ENCODE data around the gene IGFBP6. TPM values are rescaled to one million over a fixed set of nuclear protein-coding genes. Genes with fewer than 3 reads are reported as not detected.

The IGFBP6 gene
- total and polyA plus RNA-seq, 8 donors: 2.2 to 32.8 (median 14.6) TPM

Small RNAs within 50 kb of the gene (microRNA-seq; reads per million reads assigned to microRNA genes)
- 0 to 0.39 reads per million in 2 donors for gene MIR6757

Other genes with a start within 250 kb of the IGFBP6 start
- under 1 TPM in 2 of 6 donors, not detected in 4; 0.35 to 0.56 TPM for gene KRT78, start 248.7 kb upstream of the IGFBP6 start, total RNA-seq
- 1 to 10 TPM in 1 of 2 donors, under 1 TPM in 1; 0.27 to 1.1 TPM for gene KRT78, start 248.7 kb upstream of the IGFBP6 start, polyA plus RNA-seq
- 100 to 1,000 TPM; 317 to 789 (median 496) TPM for gene KRT8, start 192.6 kb upstream of the IGFBP6 start, total RNA-seq
- gene KRT8, start 192.6 kb upstream of the IGFBP6 start, polyA plus RNA-seq: 100 to 1,000 TPM; 698 to 759 TPM
- gene KRT18, start 148.5 kb upstream of the IGFBP6 start, total RNA-seq: 100 to 1,000 TPM; 309 to 595 (median 384) TPM
- 100 to 1,000 TPM; 526 to 610 TPM for gene KRT18, start 148.5 kb upstream of the IGFBP6 start, polyA plus RNA-seq
- gene EIF4B, start 91.2 kb upstream of the IGFBP6 start, total RNA-seq: 100 to 1,000 TPM; 343 to 522 (median 446) TPM
- 10 to 100 TPM; 72.8 to 88.6 TPM for gene EIF4B, start 91.2 kb upstream of the IGFBP6 start, polyA plus RNA-seq
- 10 to 100 TPM; 22.7 to 52.6 (median 28.2) TPM for gene TNS2, start 47.6 kb upstream of the IGFBP6 start, total RNA-seq
- 100 to 1,000 TPM; 135 to 183 TPM for gene TNS2, start 47.6 kb upstream of the IGFBP6 start, polyA plus RNA-seq
- 10 to 100 TPM; 37.1 to 47.2 (median 40.1) TPM for gene SPRYD3, start 18.3 kb upstream of the IGFBP6 start, total RNA-seq
- 10 to 100 TPM; 25.7 to 36.1 TPM for gene SPRYD3, start 18.3 kb upstream of the IGFBP6 start, polyA plus RNA-seq
- under 1 TPM in 2 of 6 donors, not detected in 4; 0.09 to 0.18 TPM for gene SOAT2, start 5.8 kb downstream of the IGFBP6 start, total RNA-seq
- under 1 TPM; 0.15 to 0.54 TPM for gene SOAT2, start 5.8 kb downstream of the IGFBP6 start, polyA plus RNA-seq
- gene ZNF740, start 83.1 kb downstream of the IGFBP6 start, total RNA-seq: 10 to 100 TPM; 13.3 to 33.1 (median 19.8) TPM
- gene ZNF740, start 83.1 kb downstream of the IGFBP6 start, polyA plus RNA-seq: 1 to 10 TPM; 5.2 to 7.6 TPM
- gene CSAD, start 83.3 kb downstream of the IGFBP6 start, total RNA-seq: 10 to 100 TPM; 10.1 to 28.4 (median 16.1) TPM
- gene CSAD, start 83.3 kb downstream of the IGFBP6 start, polyA plus RNA-seq: 10 to 100 TPM; 78.5 to 83.2 TPM
- 1 to 10 TPM; 1.1 to 1.7 (median 1.4) TPM for gene ITGB7, start 109.6 kb downstream of the IGFBP6 start, total RNA-seq
- 1 to 10 TPM; 1.6 to 1.8 TPM for gene ITGB7, start 109.6 kb downstream of the IGFBP6 start, polyA plus RNA-seq
- 10 to 100 TPM in 2 of 6 donors, 1 to 10 TPM in 4; 4.4 to 18.7 (median 7.4) TPM for gene RARG, start 134.5 kb downstream of the IGFBP6 start, total RNA-seq
- 10 to 100 TPM; 10.3 to 11.7 TPM for gene RARG, start 134.5 kb downstream of the IGFBP6 start, polyA plus RNA-seq
- gene ESPL1, start 170.6 kb downstream of the IGFBP6 start, total RNA-seq: under 1 TPM; 0.09 to 0.81 (median 0.50) TPM
- under 1 TPM; 0.09 to 0.27 TPM for gene ESPL1, start 170.6 kb downstream of the IGFBP6 start, polyA plus RNA-seq
- 100 to 1,000 TPM; 203 to 247 (median 231) TPM for gene PFDN5, start 197.9 kb downstream of the IGFBP6 start, total RNA-seq
- 100 to 1,000 TPM; 874 to 875 TPM for gene PFDN5, start 197.9 kb downstream of the IGFBP6 start, polyA plus RNA-seq
- 10 to 100 TPM; 25.4 to 34.1 (median 30.6) TPM for gene MYG1, start 202.0 kb downstream of the IGFBP6 start, total RNA-seq
- 10 to 100 TPM; 58.1 to 76.9 TPM for gene MYG1, start 202.0 kb downstream of the IGFBP6 start, polyA plus RNA-seq
- 10 to 100 TPM; 18.6 to 37.0 (median 22.6) TPM for gene AAAS, start 223.9 kb downstream of the IGFBP6 start, total RNA-seq
- 10 to 100 TPM; 51.7 to 61.1 TPM for gene AAAS, start 223.9 kb downstream of the IGFBP6 start, polyA plus RNA-seq
- gene SP7, start 238.7 kb downstream of the IGFBP6 start, total RNA-seq: not detected
- not detected for gene SP7, start 238.7 kb downstream of the IGFBP6 start, polyA plus RNA-seq

All from pancreas (tissue), 8 donors.